Duodenal mucosa (tissue), 2 donors: Measurements from ENCODE around the gene MAP3K21.

Experiments
- H3K27ac ChIP-seq: one replicate; pipeline ENCODE4 v1.7.0; 2013; ENCODE audit warnings: low read depth, low read length
- H3K27me3 ChIP-seq, 2 donors: one replicate each; pipeline ENCODE4 v1.7.0; 2013; ENCODE audit warnings: low read length in 2 of 2, control low read depth in 1 of 2; ENCODE audit not compliant: insufficient read depth in 2 of 2, control insufficient read depth in 1 of 2
- H3K36me3 ChIP-seq, 2 donors: one replicate each; pipeline ENCODE4 v1.7.0; 2013; ENCODE audit warnings: low read length in 2 of 2, control low read depth in 1 of 2; ENCODE audit not compliant: insufficient read depth in 2 of 2, control insufficient read depth in 1 of 2
- H3K4me1 ChIP-seq, 2 donors: one replicate each; pipeline ENCODE4 v1.7.0; 2013; ENCODE audit warnings: low read length in 2 of 2, control low read depth in 1 of 2; ENCODE audit not compliant: insufficient read depth in 2 of 2, control insufficient read depth in 1 of 2
- H3K4me3 ChIP-seq, 2 donors: one replicate each; pipeline ENCODE4 v1.7.0; 2013; ENCODE audit warnings: low read length in 2 of 2, low read depth in 1 of 2
- H3K9ac ChIP-seq, 2 donors: one replicate each; pipeline ENCODE4 v1.7.0; 2013; ENCODE audit warnings: low read length in 2 of 2, low read depth in 1 of 2
- H3K9me3 ChIP-seq, 2 donors: one replicate each; pipeline ENCODE4 v1.7.0; 2013; ENCODE audit warnings: low read length in 2 of 2, control low read depth in 1 of 2; ENCODE audit not compliant: control insufficient read depth in 1 of 2

MAP3K21 gene

DNA sequence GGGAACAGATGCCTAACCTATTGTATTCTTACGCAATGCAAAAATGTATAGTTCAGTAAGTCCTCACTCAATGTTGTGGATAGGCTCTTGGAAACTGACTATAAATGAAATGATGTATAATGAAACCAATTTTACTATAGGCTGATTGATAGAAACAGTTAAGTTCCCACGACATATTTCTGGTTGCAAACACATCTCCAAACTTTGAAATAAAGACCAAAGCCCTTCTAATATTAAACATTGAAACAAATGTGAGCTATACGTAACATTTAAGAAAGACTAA lies 29.1 kb downstream of the MAP3K21 start:
- Histone ChIP-seq H3K27me3 (no peaks in the 10 kb centered on the region), H3K27ac (no peak overlapping the region), H3K4me1 (peaks cover 4 to 6% of the 10 kb centered on the region in 2 donors)

DNA sequence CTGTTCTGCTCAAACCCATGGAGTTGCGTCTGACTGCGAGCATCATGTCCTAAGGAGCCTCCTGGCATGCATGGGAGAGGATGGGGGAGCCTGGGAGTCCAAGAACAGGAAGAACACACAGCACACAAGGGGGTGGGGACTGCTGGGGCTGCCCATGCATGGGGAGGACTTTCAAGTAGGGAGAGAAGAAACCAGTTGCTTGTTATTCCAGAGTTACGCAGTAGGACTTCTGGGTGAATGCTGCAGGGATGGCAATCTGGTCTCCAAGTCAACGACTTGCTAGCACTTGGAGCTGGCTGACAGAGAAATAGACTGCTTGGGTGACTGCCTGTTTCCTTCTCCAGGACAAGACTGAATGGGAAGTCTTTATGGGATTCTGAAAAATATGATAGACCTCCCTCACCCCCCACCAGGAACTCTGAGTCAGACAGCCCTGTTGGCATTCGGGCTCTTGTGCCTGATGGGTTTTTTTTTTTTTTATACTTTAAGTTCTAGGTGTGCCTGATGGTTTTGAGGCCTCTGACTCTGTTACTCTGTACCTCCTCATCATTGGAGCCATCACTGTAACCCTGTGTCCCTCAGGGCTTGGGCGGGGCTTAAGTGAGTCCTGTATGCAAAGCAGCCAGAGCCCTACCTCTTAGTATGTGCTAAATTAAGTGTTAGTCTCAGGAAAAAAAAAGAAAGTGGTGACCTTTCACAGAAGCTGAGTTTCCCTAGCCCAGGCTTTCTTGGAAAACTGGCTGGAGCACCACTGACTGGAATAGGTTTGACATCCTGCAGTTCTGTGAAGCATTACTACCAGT lies 30.3 kb downstream of the MAP3K21 start:
- Histone ChIP-seq H3K27me3 (no peaks in the 10 kb centered on the region), H3K4me1 (peaks cover 4 to 6% of the 10 kb centered on the region in 2 donors), H3K27ac (no peak overlapping the region), H3K4me3 (no peak overlapping the region), H3K9me3 (no peaks in the 10 kb centered on the region), H3K36me3 (peaks cover 9 to 24% of the 10 kb centered on the region in 2 donors), H3K9ac (no peak overlapping the region)

More for the DNA sequence above, 29.1 kb downstream of the MAP3K21 start:
- Histone ChIP-seq H3K9me3 (no peaks in the 10 kb centered on the region), H3K36me3 (peaks cover 5 to 15% of the 10 kb centered on the region in 2 donors), H3K4me3 (no peak overlapping the region), H3K9ac (no peak overlapping the region)

DNA sequence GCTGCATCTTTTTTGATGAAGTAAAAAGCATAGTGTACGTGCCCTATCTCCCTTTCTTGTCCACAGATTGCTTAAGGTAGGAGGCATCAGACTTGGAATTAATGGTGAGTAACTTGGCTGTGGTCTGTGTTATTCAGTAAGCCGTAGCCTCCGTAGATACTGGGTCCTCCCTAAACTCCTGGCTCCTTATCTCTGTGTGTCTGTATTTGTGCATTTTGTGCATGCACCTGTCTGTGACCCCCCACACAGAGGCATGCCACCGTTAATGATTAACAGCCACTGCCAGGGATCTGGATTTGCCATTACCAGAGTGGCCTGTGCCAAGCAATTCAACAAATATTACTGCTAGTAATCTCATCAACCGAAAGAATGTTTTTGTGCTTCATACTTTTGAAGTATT lies 31.9 kb downstream of the MAP3K21 start:
- Histone ChIP-seq H3K27me3 (no peaks in the 10 kb centered on the region), H3K27ac (no peak overlapping the region), H3K9ac (no peak overlapping the region)

GRCh38 chr1:233359905-233360304 lies 32.4 kb downstream of the MAP3K21 start:
- peaks cover 6 to 22% of the 10 kb centered on the region in 2 donors for H3K36me3 ChIP-seq
- peaks cover 4 to 10% of the 10 kb centered on the region in 2 donors for H3K4me1 ChIP-seq
- no peaks in the 10 kb centered on the region for H3K9me3 ChIP-seq
- no peak overlapping the region for H3K27ac ChIP-seq
- H3K9ac ChIP-seq, result no peak overlapping the region
- H3K4me3 ChIP-seq, result no peak overlapping the region
- H3K27me3 ChIP-seq, result no peaks in the 10 kb centered on the region

More for the DNA sequence above, 31.9 kb downstream of the MAP3K21 start:
- Histone ChIP-seq H3K9me3 (no peaks in the 10 kb centered on the region), H3K36me3 (peaks cover 9 to 22% of the 10 kb centered on the region in 2 donors), H3K4me3 (no peak overlapping the region), H3K4me1 (peaks cover 4 to 9% of the 10 kb centered on the region in 2 donors)

DNA sequence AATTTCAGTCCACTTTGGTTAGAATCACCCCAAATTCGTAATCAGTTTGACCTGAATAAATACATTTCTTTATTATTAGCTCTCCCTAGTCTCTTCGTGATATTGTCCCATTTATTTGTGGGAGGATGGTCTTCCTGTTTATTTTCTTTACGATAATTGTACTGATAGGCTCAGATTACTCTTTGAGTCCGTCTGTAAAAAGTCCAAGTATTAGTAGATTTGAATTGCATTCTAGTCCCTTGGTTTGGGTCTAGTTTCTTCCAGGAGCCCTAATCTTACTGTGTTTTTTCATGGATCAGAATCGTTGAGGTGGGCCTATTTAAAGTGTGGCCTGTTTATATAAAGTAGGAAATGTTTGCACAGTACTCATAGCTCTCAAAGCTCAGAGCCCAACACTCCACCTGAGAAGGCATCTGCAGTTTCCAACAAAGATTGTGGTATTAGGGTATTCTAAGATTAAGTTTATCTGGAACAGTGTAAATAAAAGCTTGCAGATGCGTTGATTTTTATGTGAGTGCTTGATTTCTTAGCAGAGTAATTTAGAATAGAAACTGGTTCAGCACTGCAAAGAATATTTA lies 33.1 kb downstream of the MAP3K21 start:
- H3K27ac ChIP-seq, result no peak overlapping the region
- no peak overlapping the region for H3K9ac ChIP-seq
- H3K36me3 ChIP-seq, result peaks cover 4 to 18% of the 10 kb centered on the region in 2 donors
- peaks cover 4 to 10% of the 10 kb centered on the region in 2 donors for H3K4me1 ChIP-seq
- no peaks in the 10 kb centered on the region for H3K9me3 ChIP-seq
- no peak overlapping the region for H3K4me3 ChIP-seq
- H3K27me3 ChIP-seq, result no peaks in the 10 kb centered on the region

DNA sequence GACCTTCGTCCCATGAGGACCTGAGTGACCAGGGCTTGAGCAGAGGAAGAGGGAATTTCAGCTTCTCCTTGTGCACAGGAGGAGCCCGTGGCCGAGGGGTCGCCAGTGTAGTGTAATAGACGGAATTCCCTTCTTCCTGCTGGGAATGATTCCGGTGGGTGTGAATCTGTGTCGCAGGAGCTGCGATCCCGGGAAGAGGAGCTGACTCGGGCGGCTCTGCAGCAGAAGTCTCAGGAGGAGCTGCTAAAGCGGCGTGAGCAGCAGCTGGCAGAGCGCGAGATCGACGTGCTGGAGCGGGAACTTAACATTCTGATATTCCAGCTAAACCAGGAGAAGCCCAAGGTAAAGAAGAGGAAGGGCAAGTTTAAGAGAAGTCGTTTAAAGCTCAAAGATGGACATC lies 34.4 kb downstream of the MAP3K21 start:
- Histone ChIP-seq H3K4me3 (no peak overlapping the region), H3K9me3 (no peaks in the 10 kb centered on the region), H3K36me3 (peaks cover 4 to 9% of the 10 kb centered on the region in 2 donors), H3K27ac (no peak overlapping the region), H3K4me1 (peaks cover 4 to 10% of the 10 kb centered on the region in 2 donors), H3K27me3 (no peaks in the 10 kb centered on the region), H3K9ac (no peak overlapping the region)

- H3K4me1 ChIP-seq, result peaks cover 4 to 15% of the 10 kb centered on the region in 2 donors
- H3K9ac ChIP-seq, result no peak overlapping the region
- H3K27me3 ChIP-seq, result no peaks in the 10 kb centered on the region
- H3K36me3 ChIP-seq, result peaks cover 4 to 9% of the 10 kb centered on the region in 2 donors
- H3K4me3 ChIP-seq, result no peak overlapping the region
- no peaks in the 10 kb centered on the region for H3K9me3 ChIP-seq
- no peak overlapping the region for H3K27ac ChIP-seq
These were observed 35.2 kb downstream of the MAP3K21 start for GRCh38 chr1:233362743-233363142.

GRCh38 chr1:233364026-233364425 lies 36.5 kb downstream of the MAP3K21 start:
- Histone ChIP-seq H3K9ac (no peak overlapping the region), H3K27me3 (no peaks in the 10 kb centered on the region), H3K4me1 (peaks cover 4 to 15% of the 10 kb centered on the region in 2 donors), H3K36me3 (peaks cover 4 to 9% of the 10 kb centered on the region in 2 donors), H3K9me3 (no peaks in the 10 kb centered on the region), H3K4me3 (no peak overlapping the region), H3K27ac (no peak overlapping the region)

- no peak overlapping the region for H3K27ac ChIP-seq
- H3K36me3 ChIP-seq, result peaks cover 4 to 9% of the 10 kb centered on the region in 2 donors
- H3K9me3 ChIP-seq, result no peaks in the 10 kb centered on the region
- no peak overlapping the region for H3K9ac ChIP-seq
- H3K27me3 ChIP-seq, result no peaks in the 10 kb centered on the region
- H3K4me3 ChIP-seq, result no peak overlapping the region
- peaks cover 0 to 15% of the 10 kb centered on the region in 2 donors for H3K4me1 ChIP-seq
These were observed 37.4 kb downstream of the MAP3K21 start for GRCh38 chr1:233364695-233365539.

DNA sequence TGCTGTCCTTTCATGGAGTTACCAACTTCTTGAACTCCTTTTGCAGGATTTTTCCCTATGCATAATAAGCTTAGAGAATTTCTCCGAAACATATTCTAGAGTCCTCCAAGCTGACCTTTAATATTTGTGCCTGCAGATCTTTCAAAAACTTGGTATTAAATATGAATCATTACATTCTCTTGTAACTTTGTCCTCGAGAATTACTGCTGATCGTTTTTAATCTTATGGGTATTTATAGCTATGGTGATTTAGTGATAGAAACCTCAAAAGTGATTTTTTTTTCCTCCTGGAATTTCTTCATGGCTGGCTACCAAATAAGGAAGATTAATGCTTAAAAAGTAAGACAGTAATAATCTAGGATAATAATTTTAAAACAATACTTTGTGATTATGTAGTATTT lies 39.1 kb downstream of the MAP3K21 start:
- Histone ChIP-seq H3K27ac (no peak overlapping the region), H3K4me1 (peaks cover 0 to 15% of the 10 kb centered on the region in 2 donors), H3K36me3 (peaks cover 4 to 9% of the 10 kb centered on the region in 2 donors), H3K27me3 (no peaks in the 10 kb centered on the region), H3K4me3 (no peak overlapping the region), H3K9ac (no peak overlapping the region), H3K9me3 (no peaks in the 10 kb centered on the region)
